CD14-positive monocyte (primary cell): Measurements from ENCODE around the gene CABLES2. TPM values are rescaled to one million over a fixed set of nuclear protein-coding genes. Genes with fewer than 3 reads are reported as not detected.

Experiments
- DNase-seq, 3 donors: peaks; one replicate each; pipeline ENCODE4 v3.0.0-alpha.2; 2011 to 2022
- H2AFZ ChIP-seq: 2 replicates; pipeline ENCODE4 v1.6.0; 2012; ENCODE audit warnings: mild to moderate bottlenecking, low read depth, low read length, inconsistent platforms; ENCODE audit not compliant: insufficient read depth, poor library complexity, severe bottlenecking
- H3K27ac ChIP-seq, 2 donors: 1 replicate in 1 of 2; 2 replicates in 1 of 2; pipeline ENCODE4 v1.5.1; 2012 to 2013; ENCODE audit warnings: low read length in 2 of 2, control low read depth in 1 of 2, inconsistent platforms in 1 of 2, low read depth in 1 of 2, mild to moderate bottlenecking in 1 of 2
- H3K27me3 ChIP-seq, 2 donors: one replicate each; pipeline versions ENCODE4 v1.6.0 to v1.6.1; 2011 to 2013; ENCODE audit warnings: low read length in 2 of 2; ENCODE audit not compliant: control insufficient read depth in 2 of 2, insufficient read depth in 2 of 2
- H3K36me3 ChIP-seq, 2 donors: replicated peaks in 1 of 2; 1 replicate in 1 of 2; 2 replicates in 1 of 2; pipeline versions ENCODE4 v1.5.1 to v1.6.1; 2012 to 2013; ENCODE audit warnings: low read length in 2 of 2, control low read depth in 1 of 2, inconsistent platforms in 1 of 2, mild to moderate bottlenecking in 1 of 2; ENCODE audit not compliant: insufficient read depth in 2 of 2, control insufficient read depth in 1 of 2
- H3K4me1 ChIP-seq, 2 donors: 1 replicate in 1 of 2; 2 replicates in 1 of 2; pipeline versions ENCODE4 v1.5.1 to v1.6.1; 2012 to 2013; ENCODE audit warnings: low read length in 2 of 2, control low read depth in 1 of 2, inconsistent platforms in 1 of 2, mild to moderate bottlenecking in 1 of 2, moderate library complexity in 1 of 2; ENCODE audit not compliant: insufficient read depth in 2 of 2, control insufficient read depth in 1 of 2
- H3K4me2 ChIP-seq: replicated peaks from 2 replicates; pipeline ENCODE3; 2012; ENCODE audit warnings: low read length, moderate library complexity, mild to moderate bottlenecking; ENCODE audit not compliant: poor library complexity, severe bottlenecking; ENCODE audit errors: extremely low read depth
- H3K4me3 ChIP-seq, 3 experiments: fragments of 200-600 bp in 1 of 3; sonication (generic) in 1 of 3; replicated peaks in 1 of 3; 1 replicate in 2 of 3; 2 replicates in 1 of 3; pipeline ENCODE4 v1.5.1; 2011 to 2013; ENCODE audit warnings: low read length in 3 of 3, mild to moderate bottlenecking in 3 of 3, control low read depth in 2 of 3, low read depth in 2 of 3, inconsistent platforms in 1 of 3, moderate library complexity in 1 of 3
- H3K79me2 ChIP-seq: 2 replicates; pipeline ENCODE4 v1.6.0; 2012; ENCODE audit warnings: mild to moderate bottlenecking, control low read depth, inconsistent platforms, low read length, moderate library complexity; ENCODE audit not compliant: insufficient read depth
- H3K9ac ChIP-seq: 2 replicates; pipeline ENCODE4 v1.6.0; 2017; ENCODE audit warnings: low read length, mild to moderate bottlenecking; ENCODE audit not compliant: insufficient read depth, poor library complexity, severe bottlenecking
- H3K9me3 ChIP-seq, 2 donors: replicated peaks in 1 of 2; 1 replicate in 1 of 2; 2 replicates in 1 of 2; pipeline versions ENCODE4 v1.5.1 to v1.6.1; 2012 to 2013; ENCODE audit warnings: low read length in 2 of 2, control low read depth in 1 of 2; ENCODE audit not compliant: control insufficient read depth in 1 of 2, insufficient read depth in 1 of 2
- H4K20me1 ChIP-seq: 2 replicates; pipeline ENCODE4 v1.6.0; 2012; ENCODE audit warnings: mild to moderate bottlenecking, low read length, control low read depth, moderate library complexity; ENCODE audit not compliant: insufficient read depth
- H3K27ac Mint-ChIP-seq, 7 donors: one replicate each; pipeline ENCODE4 v1.8.0; 2020; ENCODE audit warnings: mild to moderate bottlenecking in 7 of 7, mixed read lengths in 7 of 7, moderate library complexity in 6 of 7, inconsistent platforms in 2 of 7
- H3K27me3 Mint-ChIP-seq, 3 donors: one replicate each; pipeline ENCODE4 v1.8.0; 2021 to 2022; ENCODE audit warnings: low read depth in 3 of 3, mild to moderate bottlenecking in 3 of 3, mixed read lengths in 3 of 3, moderate library complexity in 3 of 3, inconsistent platforms in 1 of 3
- H3K36me3 Mint-ChIP-seq, 2 donors: one replicate each; pipeline ENCODE4 v1.8.0; 2020; ENCODE audit warnings: mixed read lengths in 2 of 2, inconsistent platforms in 1 of 2, mild to moderate bottlenecking in 1 of 2
- H3K4me1 Mint-ChIP-seq: one replicate; pipeline ENCODE4 v1.8.0; 2020; ENCODE audit warnings: mild to moderate bottlenecking, mixed read lengths
- H3K4me3 Mint-ChIP-seq, 2 donors: one replicate each; pipeline ENCODE4 v1.8.0; 2020; ENCODE audit warnings: mild to moderate bottlenecking in 2 of 2, mixed read lengths in 2 of 2, moderate library complexity in 1 of 2
- H3K9me3 Mint-ChIP-seq, 7 donors: one replicate each; pipeline ENCODE4 v1.8.0; 2020 to 2022; ENCODE audit warnings: mixed read lengths in 7 of 7, mild to moderate bottlenecking in 6 of 7, moderate library complexity in 6 of 7, inconsistent platforms in 2 of 7
- WGBS: methylation state at CpG from one replicate; pipeline ENCODE4 v1.1.5; 2013; ENCODE audit warnings: missing lambda C conversion rate; ENCODE audit not compliant: insufficient coverage; 5-methylcytosine and 5-hydroxymethylcytosine counted together
- intact Hi-C, 2 donors: fragments of 100-400 bp; cut with micrococcal nuclease; formaldehyde crosslinking; loops; one replicate each; pipeline versions ENCODE4 v1.15.0 to v1.15.1; 2023
- polyA plus RNA-seq, 3 donors: library from polyadenylated mRNA; depleted of rRNA in 1 of 3; unstranded in 2 of 3; stranded (reverse) in 1 of 3; fragments of 300-500 nt in 2 of 3; fragments of >200 nt in 1 of 3; fragmentation: Illumina TruSeq in 2 of 3; gene quantifications; 1 replicate in 2 of 3; 2 replicates in 1 of 3; pipeline ENCODE4 v1.2.3, GENCODE V29; 2012 to 2021
- TF ChIP-seq, protein P1 (sequence below): fragments of 200-600 bp; IDR thresholded peaks from one replicate; pipeline ENCODE4 v1.8.0; 2022; ENCODE audit warnings: antibody characterized with exemption, mild to moderate bottlenecking

Gene CABLES2
- polyA plus RNA-seq, 3 donors = 0.60 to 4.0 (median 0.61) TPM

DNA sequence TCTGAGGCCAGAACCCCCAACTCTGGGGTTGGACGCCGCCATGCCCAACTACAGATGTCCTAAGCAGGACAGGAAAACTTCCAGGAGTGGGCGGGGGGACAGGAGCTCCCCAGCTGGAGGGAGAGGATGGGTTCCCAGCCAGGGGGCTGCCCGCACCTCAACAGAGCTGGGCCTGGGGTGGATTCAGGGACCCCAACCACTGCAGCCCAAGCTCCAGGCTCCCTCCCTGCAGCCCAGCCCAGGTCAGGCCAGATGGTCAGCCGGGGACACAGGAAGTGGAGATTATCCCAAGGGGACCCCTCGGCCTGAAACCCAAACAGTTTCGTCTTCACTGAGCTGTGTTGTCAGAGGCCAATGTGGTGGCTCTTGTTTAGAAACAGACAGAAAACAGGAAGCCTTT lies 49.4 kb downstream of the CABLES2 start:
- Histone ChIP-seq H3K79me2 (no peaks in the 10 kb centered on the region), H4K20me1 (no peaks in the 10 kb centered on the region), H3K27ac (no peak overlapping the region), H3K4me1 (no peaks in the 10 kb centered on the region), H3K9ac (no peak overlapping the region), H3K4me2 (no peak overlapping the region), H3K36me3 (no peaks in the 10 kb centered on the region), H2AFZ (no peak overlapping the region), H3K9me3 (no peaks in the 10 kb centered on the region), H3K4me3 (no peak overlapping the region), H3K27me3 (peaks cover 0 to 11% of the 10 kb centered on the region in 2 donors)
- intact Hi-C loops = no loop called here
- TF ChIP-seq, protein P1, sequence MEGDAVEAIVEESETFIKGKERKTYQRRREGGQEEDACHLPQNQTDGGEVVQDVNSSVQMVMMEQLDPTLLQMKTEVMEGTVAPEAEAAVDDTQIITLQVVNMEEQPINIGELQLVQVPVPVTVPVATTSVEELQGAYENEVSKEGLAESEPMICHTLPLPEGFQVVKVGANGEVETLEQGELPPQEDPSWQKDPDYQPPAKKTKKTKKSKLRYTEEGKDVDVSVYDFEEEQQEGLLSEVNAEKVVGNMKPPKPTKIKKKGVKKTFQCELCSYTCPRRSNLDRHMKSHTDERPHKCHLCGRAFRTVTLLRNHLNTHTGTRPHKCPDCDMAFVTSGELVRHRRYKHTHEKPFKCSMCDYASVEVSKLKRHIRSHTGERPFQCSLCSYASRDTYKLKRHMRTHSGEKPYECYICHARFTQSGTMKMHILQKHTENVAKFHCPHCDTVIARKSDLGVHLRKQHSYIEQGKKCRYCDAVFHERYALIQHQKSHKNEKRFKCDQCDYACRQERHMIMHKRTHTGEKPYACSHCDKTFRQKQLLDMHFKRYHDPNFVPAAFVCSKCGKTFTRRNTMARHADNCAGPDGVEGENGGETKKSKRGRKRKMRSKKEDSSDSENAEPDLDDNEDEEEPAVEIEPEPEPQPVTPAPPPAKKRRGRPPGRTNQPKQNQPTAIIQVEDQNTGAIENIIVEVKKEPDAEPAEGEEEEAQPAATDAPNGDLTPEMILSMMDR = no peak
- 56% methylated on average over 5 of the region's 7 CpGs for WGBS
- Mint-ChIP-seq H3K4me3 (no peak overlapping the region), H3K27ac (no peak overlapping the region), H3K9me3 (no peaks in the 10 kb centered on the region), H3K4me1 (no peaks in the 10 kb centered on the region), H3K36me3 (no peaks in the 10 kb centered on the region), H3K27me3 (peaks cover 3 to 26% (median 14%) of the 10 kb centered on the region in 3 donors)
- DNase-seq = no peak

DNA sequence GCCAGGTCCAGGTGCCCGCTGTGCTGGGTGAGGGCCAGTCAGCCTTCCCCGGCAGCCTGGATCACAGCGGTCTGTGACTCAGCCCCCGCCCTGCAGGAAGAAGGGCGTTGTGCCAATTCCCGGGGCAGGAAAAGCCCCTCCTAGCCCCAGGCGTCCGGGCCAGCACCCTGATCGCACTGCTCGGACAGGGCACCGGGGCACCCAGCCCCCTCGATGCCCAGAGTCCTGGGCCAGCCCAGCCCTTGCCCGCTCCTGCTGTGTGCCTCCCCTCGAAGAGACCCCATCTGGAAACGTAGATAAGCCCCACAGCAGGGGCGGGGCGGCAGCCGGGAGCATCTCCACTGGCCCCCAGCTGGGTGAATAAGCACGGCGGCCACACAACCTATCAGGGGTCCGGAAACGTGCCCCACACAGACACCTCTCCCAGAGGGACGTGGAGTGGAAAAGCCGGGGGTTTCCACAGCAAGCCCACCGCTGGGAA lies 49.9 kb downstream of the CABLES2 start:
- Mint-ChIP-seq H3K27ac (no peak overlapping the region), H3K4me1 (no peaks in the 10 kb centered on the region), H3K4me3 (no peak overlapping the region), H3K27me3 (peaks cover 0 to 26% (median 14%) of the 10 kb centered on the region in 3 donors), H3K9me3 (no peaks in the 10 kb centered on the region), H3K36me3 (no peaks in the 10 kb centered on the region)
- H2AFZ ChIP-seq = no peak overlapping the region
- no peak for DNase-seq
- no peaks in the 10 kb centered on the region for H3K9me3 ChIP-seq
- H4K20me1 ChIP-seq = no peaks in the 10 kb centered on the region
- TF ChIP-seq, protein P1 = no peak
- no peak overlapping the region for H3K4me3 ChIP-seq
- H3K27me3 ChIP-seq = peaks cover 0 to 11% of the 10 kb centered on the region in 2 donors
- no peaks in the 10 kb centered on the region for H3K79me2 ChIP-seq
- 26% methylated on average over 25 of the region's 25 CpGs for WGBS
- H3K36me3 ChIP-seq = no peaks in the 10 kb centered on the region
- no peaks in the 10 kb centered on the region for H3K4me1 ChIP-seq
- H3K4me2 ChIP-seq = no peak overlapping the region
- intact Hi-C loops = no loop called here
- H3K27ac ChIP-seq = no peak overlapping the region
- no peak overlapping the region for H3K9ac ChIP-seq
